OCI-LY1 (cell line): ENCODE data around the gene LRP8.

Experiments
- H2AFZ ChIP-seq: fragments of 200-600 bp; sonication (generic), shearing (Covaris generic); 2 replicates; pipeline ENCODE4 v1.6.0; 2014; ENCODE audit warnings: antibody characterized with exemption, mild to moderate bottlenecking, low read length
- H3F3A ChIP-seq: fragments of 200-600 bp; sonication (generic), shearing (Covaris generic); 2 replicates; pipeline ENCODE4 v1.6.0; 2014; ENCODE audit warnings: mild to moderate bottlenecking, antibody characterized with exemption, low read length, moderate library complexity; ENCODE audit not compliant: insufficient read depth
- H3K27ac ChIP-seq: fragments of 200-600 bp; sonication (generic); 2 replicates; pipeline ENCODE4 v1.5.1; 2014; ENCODE audit warnings: low read length, mixed run types, mild to moderate bottlenecking, low read depth; ENCODE audit not compliant: poor library complexity, severe bottlenecking
- H3K27me3 ChIP-seq: fragments of 200-600 bp; sonication (generic); 2 replicates; pipeline ENCODE4 v1.6.0; 2014; ENCODE audit warnings: antibody characterized with exemption, mild to moderate bottlenecking, low read length, moderate library complexity; ENCODE audit not compliant: insufficient read depth
- H3K36me3 ChIP-seq: fragments of 200-600 bp; sonication (generic); 2 replicates; pipeline ENCODE4 v1.6.1; 2014; ENCODE audit warnings: mild to moderate bottlenecking, antibody characterized with exemption, low read length, moderate library complexity, mixed read lengths; ENCODE audit not compliant: insufficient read depth
- H3K4me1 ChIP-seq: fragments of 200-600 bp; sonication (generic); 2 replicates; pipeline ENCODE4 v1.5.1; 2014; ENCODE audit warnings: mild to moderate bottlenecking, low read length, moderate library complexity; ENCODE audit not compliant: insufficient read depth, severe bottlenecking
- H3K4me2 ChIP-seq: fragments of 200-600 bp; sonication (generic), shearing (Covaris generic); 2 replicates; pipeline ENCODE4 v1.6.1; 2014; ENCODE audit warnings: low read length
- H3K4me3 ChIP-seq: fragments of 200-600 bp; sonication (generic); 2 replicates; pipeline ENCODE4 v1.5.1; 2014; ENCODE audit warnings: low read length, low read depth, mild to moderate bottlenecking, mixed read lengths; ENCODE audit not compliant: poor library complexity, severe bottlenecking
- H3K79me2 ChIP-seq: fragments of 200-600 bp; shearing (Covaris generic); 2 replicates; pipeline ENCODE4 v1.6.1; 2016; ENCODE audit warnings: mixed run types, low read length, mixed read lengths; ENCODE audit not compliant: insufficient read depth
- H3K9ac ChIP-seq: fragments of 200-600 bp; sonication (generic), shearing (Covaris generic); 2 replicates; pipeline ENCODE4 v1.6.1; 2014; ENCODE audit warnings: mild to moderate bottlenecking, low read length, mixed read lengths
- H3K9me2 ChIP-seq: fragments of 200-600 bp; sonication (generic), shearing (Covaris generic); 2 replicates; pipeline ENCODE4 v1.6.1; 2014; ENCODE audit warnings: low read depth, mild to moderate bottlenecking, low read length, mixed read lengths
- H3K9me3 ChIP-seq: fragments of 200-600 bp; shearing (Covaris generic); 2 replicates; pipeline ENCODE4 v1.6.1; 2014; ENCODE audit warnings: low read length, mixed read lengths
- H4K20me1 ChIP-seq: fragments of 200-600 bp; sonication (generic), shearing (Covaris generic); 2 replicates; pipeline ENCODE4 v1.6.0; 2016; ENCODE audit warnings: mild to moderate bottlenecking, low read length; ENCODE audit not compliant: insufficient read depth
- EZH2 ChIP-seq: fragments of 200-600 bp; sonication (generic), shearing (Covaris generic); IDR thresholded peaks from 2 replicates; pipeline ENCODE4 v1.8.0; 2017; ENCODE audit warnings: borderline replicate concordance, mixed run types, mild to moderate bottlenecking, antibody characterized with exemption, low read length, moderate library complexity, mixed read lengths
- TF ChIP-seq, protein P1 (sequence below): fragments of 200-600 bp; sonication (generic), shearing (Covaris generic); IDR thresholded peaks from 2 replicates; pipeline ENCODE4 v1.5.1; 2017; ENCODE audit warnings: mild to moderate bottlenecking, antibody characterized with exemption, low read length, moderate library complexity, mixed read lengths

The LRP8 gene

DNA sequence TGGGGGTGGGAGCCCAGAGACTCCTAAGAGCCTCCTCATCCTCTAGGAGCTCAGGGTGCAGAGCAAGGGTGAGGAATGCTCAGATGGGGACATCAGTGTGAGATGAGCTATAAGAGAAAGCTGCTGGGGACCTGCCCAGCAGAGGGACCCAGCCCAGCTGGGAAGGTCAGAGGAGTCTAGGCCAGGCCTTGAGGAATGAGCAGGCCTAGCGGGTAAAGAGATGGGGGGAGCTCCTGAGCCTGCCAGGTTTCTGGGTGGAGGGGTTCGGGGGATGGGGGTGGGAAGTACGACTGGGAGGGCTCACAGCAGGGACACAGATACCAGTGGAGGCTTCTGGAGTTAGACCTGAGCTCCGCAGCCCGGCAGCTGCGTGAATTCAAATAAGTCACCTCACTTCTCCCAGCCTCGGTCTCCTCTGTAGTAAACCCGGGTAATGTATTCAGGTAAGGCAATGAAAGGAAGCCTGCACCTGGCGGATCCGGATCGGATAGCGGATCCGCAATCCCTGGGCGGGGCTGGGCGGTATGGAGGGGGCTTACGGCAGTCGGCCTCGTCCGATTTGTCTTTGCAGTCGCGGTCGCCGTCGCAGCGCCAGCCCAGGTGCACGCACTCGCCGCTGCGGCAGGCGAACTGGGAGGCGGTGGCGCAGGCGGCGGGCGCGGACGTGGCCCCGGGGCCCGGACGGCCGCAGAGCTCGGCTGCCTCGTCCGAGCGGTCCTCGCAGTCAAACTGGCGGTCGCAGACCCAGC, 51.5 kb downstream of the LRP8 start:
- Histone ChIP-seq H3K36me3 (peaks cover 83% of the 10 kb centered on the region), H3K9ac (no peak overlapping the region), H3K9me3 (no peaks in the 10 kb centered on the region), H3K27me3 (no peaks in the 10 kb centered on the region), H3K79me2 (no peaks in the 10 kb centered on the region), H3K4me1 (no peaks in the 10 kb centered on the region), H3K9me2 (no peaks in the 10 kb centered on the region), H4K20me1 (no peaks in the 10 kb centered on the region), H3K4me2 (no peak overlapping the region), H3K4me3 (no peak overlapping the region), H3F3A (no peaks in the 10 kb centered on the region), H3K27ac (no peak overlapping the region), H2AFZ (no peak overlapping the region)
- TF ChIP-seq, protein P1, sequence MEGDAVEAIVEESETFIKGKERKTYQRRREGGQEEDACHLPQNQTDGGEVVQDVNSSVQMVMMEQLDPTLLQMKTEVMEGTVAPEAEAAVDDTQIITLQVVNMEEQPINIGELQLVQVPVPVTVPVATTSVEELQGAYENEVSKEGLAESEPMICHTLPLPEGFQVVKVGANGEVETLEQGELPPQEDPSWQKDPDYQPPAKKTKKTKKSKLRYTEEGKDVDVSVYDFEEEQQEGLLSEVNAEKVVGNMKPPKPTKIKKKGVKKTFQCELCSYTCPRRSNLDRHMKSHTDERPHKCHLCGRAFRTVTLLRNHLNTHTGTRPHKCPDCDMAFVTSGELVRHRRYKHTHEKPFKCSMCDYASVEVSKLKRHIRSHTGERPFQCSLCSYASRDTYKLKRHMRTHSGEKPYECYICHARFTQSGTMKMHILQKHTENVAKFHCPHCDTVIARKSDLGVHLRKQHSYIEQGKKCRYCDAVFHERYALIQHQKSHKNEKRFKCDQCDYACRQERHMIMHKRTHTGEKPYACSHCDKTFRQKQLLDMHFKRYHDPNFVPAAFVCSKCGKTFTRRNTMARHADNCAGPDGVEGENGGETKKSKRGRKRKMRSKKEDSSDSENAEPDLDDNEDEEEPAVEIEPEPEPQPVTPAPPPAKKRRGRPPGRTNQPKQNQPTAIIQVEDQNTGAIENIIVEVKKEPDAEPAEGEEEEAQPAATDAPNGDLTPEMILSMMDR = no peak
- no peak for TF ChIP-seq EZH2

DNA sequence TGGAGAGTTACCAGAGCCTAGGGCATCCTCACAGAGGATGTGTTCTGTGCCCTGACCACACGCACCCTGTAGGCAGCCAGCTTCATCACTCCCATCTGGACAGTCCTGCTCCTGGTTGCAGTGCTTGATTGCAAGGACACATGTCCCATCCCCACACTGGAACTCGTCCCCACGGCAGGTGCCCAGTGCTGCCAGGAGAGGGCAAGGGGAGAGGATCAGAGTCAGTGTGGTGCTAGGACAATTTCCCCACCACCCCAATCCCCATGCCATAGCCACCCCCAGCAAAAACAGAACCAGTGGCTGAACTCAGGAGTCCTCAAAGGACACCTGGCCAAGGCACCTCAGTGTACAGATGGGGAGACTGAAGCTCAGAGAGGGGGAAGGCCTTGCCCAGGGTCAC, 52.3 kb downstream of the LRP8 start:
- H3K4me3 ChIP-seq = no peak overlapping the region
- no peak overlapping the region for H2AFZ ChIP-seq
- H4K20me1 ChIP-seq = no peaks in the 10 kb centered on the region
- H3K4me1 ChIP-seq = no peaks in the 10 kb centered on the region
- H3K9me2 ChIP-seq = no peaks in the 10 kb centered on the region
- H3K4me2 ChIP-seq = no peak overlapping the region
- no peak for TF ChIP-seq EZH2
- TF ChIP-seq, protein P1 = no peak
- peaks cover 83% of the 10 kb centered on the region for H3K36me3 ChIP-seq
- H3F3A ChIP-seq = no peaks in the 10 kb centered on the region
- H3K9ac ChIP-seq = no peak overlapping the region
- no peaks in the 10 kb centered on the region for H3K9me3 ChIP-seq
- no peaks in the 10 kb centered on the region for H3K27me3 ChIP-seq
- no peak overlapping the region for H3K27ac ChIP-seq
- no peaks in the 10 kb centered on the region for H3K79me2 ChIP-seq

DNA sequence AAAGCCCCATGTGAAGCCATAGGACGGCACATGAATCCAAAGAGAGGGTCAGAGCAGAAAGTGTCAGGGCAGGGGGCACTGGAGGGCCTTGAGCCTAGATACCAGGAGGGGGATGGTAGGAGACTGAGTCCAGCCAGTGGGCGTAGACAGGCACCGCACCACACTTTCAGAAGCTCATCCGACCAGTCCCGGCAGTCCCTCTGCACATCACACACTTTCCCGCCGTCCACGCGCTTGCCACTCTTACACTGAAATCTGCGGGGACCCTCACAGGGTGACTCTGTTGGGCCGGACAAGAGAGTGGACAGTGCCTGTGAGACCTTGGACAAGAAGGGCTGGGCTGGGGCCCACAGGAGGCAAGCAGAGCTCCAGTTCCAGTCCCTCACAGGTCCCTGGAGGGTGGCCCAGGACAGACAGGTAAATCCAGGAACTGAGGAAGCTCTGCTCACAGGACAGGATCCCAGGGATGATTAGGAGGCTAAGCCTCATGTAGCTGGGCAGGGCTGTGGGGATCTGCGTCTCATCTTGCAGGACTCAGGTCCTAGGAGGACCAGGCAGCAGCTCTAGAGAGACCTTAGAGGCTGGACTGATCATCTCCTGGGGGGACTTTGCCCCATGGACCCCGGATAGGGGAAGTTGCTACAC, 53.2 kb downstream of the LRP8 start:
- Histone ChIP-seq H3K9ac (no peak overlapping the region), H3K9me3 (no peaks in the 10 kb centered on the region), H3K36me3 (peaks cover 83% of the 10 kb centered on the region), H3K79me2 (no peaks in the 10 kb centered on the region), H3K27me3 (no peaks in the 10 kb centered on the region), H3K27ac (no peak overlapping the region), H3K4me1 (no peaks in the 10 kb centered on the region), H3K9me2 (no peaks in the 10 kb centered on the region), H3F3A (no peaks in the 10 kb centered on the region), H3K4me3 (no peak overlapping the region), H3K4me2 (no peak overlapping the region), H2AFZ (no peak overlapping the region), H4K20me1 (no peaks in the 10 kb centered on the region)
- TF ChIP-seq, protein P1 = no peak
- TF ChIP-seq EZH2 = no peak
